H9 (cell line): ENCODE measurements around the gene KIFC3. TPM values are rescaled to one million over a fixed set of nuclear protein-coding genes. Genes with fewer than 3 reads are reported as not detected.
A peak's percentile ranks its signal among the peaks of the same experiment; 100 is the strongest.

Source experiments
- DNase-seq: peaks from one replicate; pipeline ENCODE4 v3.0.0-alpha.2; 2017
- H2AFZ ChIP-seq: one replicate; pipeline ENCODE4 v1.6.1; 2013; ENCODE audit warnings: mild to moderate bottlenecking, low read length, control low read depth, moderate library complexity
- H2AK5ac ChIP-seq: 2 replicates; pipeline ENCODE4 v1.6.1; 2013; ENCODE audit warnings: low read length, control low read depth, mixed read lengths; ENCODE audit not compliant: insufficient read length
- H2BK120ac ChIP-seq: one replicate; pipeline ENCODE4 v1.6.1; 2013; ENCODE audit warnings: low read depth, mild to moderate bottlenecking, low read length, control low read depth, inconsistent platforms; ENCODE audit not compliant: poor library complexity, severe bottlenecking
- H2BK12ac ChIP-seq: 2 replicates; pipeline ENCODE4 v1.6.1; 2013; ENCODE audit warnings: low read length, control low read depth, mixed read lengths, low read depth; ENCODE audit not compliant: insufficient read length
- H2BK15ac ChIP-seq: 2 replicates; pipeline ENCODE4 v1.6.1; 2013; ENCODE audit warnings: low read depth, low read length, control low read depth
- H2BK20ac ChIP-seq: one replicate; pipeline ENCODE4 v1.6.1; 2013; ENCODE audit warnings: low read depth, mild to moderate bottlenecking, low read length, control low read depth, inconsistent platforms; ENCODE audit not compliant: poor library complexity, severe bottlenecking
- H2BK5ac ChIP-seq: 2 replicates; pipeline ENCODE4 v1.6.1; 2013; ENCODE audit warnings: low read length, control low read depth, mixed read lengths; ENCODE audit not compliant: insufficient read length
- H3K14ac ChIP-seq: 2 replicates; pipeline ENCODE4 v1.6.1; 2013; ENCODE audit warnings: low read length, control low read depth; ENCODE audit not compliant: insufficient read depth
- H3K18ac ChIP-seq: 2 replicates; pipeline ENCODE4 v1.6.1; 2013; ENCODE audit warnings: low read depth, mild to moderate bottlenecking, mixed read lengths, low read length, control low read depth; ENCODE audit not compliant: insufficient read length
- H3K23ac ChIP-seq: 2 replicates; pipeline ENCODE4 v1.6.1; 2013; ENCODE audit warnings: low read length, control low read depth, mixed read lengths, low read depth; ENCODE audit not compliant: insufficient read length
- H3K23me2 ChIP-seq: 2 replicates; pipeline ENCODE4 v1.6.1; 2013; ENCODE audit warnings: low read depth, mild to moderate bottlenecking, mixed read lengths, low read length, control low read depth; ENCODE audit not compliant: insufficient read length, poor library complexity, severe bottlenecking
- H3K27ac ChIP-seq: 2 replicates; pipeline ENCODE4 v1.5.1; 2013; ENCODE audit warnings: low read length, control low read depth, mixed read lengths, low read depth; ENCODE audit not compliant: insufficient read length
- H3K27me3 ChIP-seq: 2 replicates; pipeline ENCODE4 v1.6.1; 2013; ENCODE audit warnings: low read length, control low read depth, inconsistent platforms; ENCODE audit not compliant: insufficient read depth
- H3K4ac ChIP-seq: 2 replicates; pipeline ENCODE4 v1.6.1; 2013; ENCODE audit warnings: low read depth, mild to moderate bottlenecking, control low read depth, inconsistent platforms, low read length, moderate library complexity
- H3K4me1 ChIP-seq: 2 replicates; pipeline ENCODE4 v1.6.1; 2013; ENCODE audit warnings: low read length, control low read depth, inconsistent platforms; ENCODE audit not compliant: insufficient read depth
- H3K4me2 ChIP-seq: 2 replicates; pipeline ENCODE4 v1.6.1; 2013; ENCODE audit warnings: low read length, control low read depth, mixed read lengths; ENCODE audit not compliant: insufficient read length, insufficient read depth
- H3K56ac ChIP-seq: 2 replicates; pipeline ENCODE4 v1.6.1; 2013; ENCODE audit warnings: low read depth, mild to moderate bottlenecking, mixed read lengths, low read length, control low read depth; ENCODE audit not compliant: insufficient read length
- H3K79me1 ChIP-seq: 2 replicates; pipeline ENCODE4 v1.6.1; 2013; ENCODE audit warnings: low read depth, mild to moderate bottlenecking, moderate library complexity, low read length, control low read depth, inconsistent platforms; ENCODE audit not compliant: insufficient read depth, poor library complexity, severe bottlenecking
- H3K79me2 ChIP-seq: 2 replicates; pipeline ENCODE4 v1.6.1; 2013; ENCODE audit warnings: low read length, control low read depth, inconsistent platforms; ENCODE audit not compliant: insufficient read depth
- H3K9ac ChIP-seq: 2 replicates; pipeline ENCODE4 v1.6.1; 2013; ENCODE audit warnings: low read length, control low read depth, mixed read lengths; ENCODE audit not compliant: insufficient read length; ENCODE audit errors: extremely low read depth
- H3K9me3 ChIP-seq: one replicate; pipeline ENCODE4 v1.6.1; 2013; ENCODE audit warnings: low read depth, low read length, inconsistent platforms; ENCODE audit not compliant: control insufficient read depth
- H3T11ph ChIP-seq: one replicate; pipeline ENCODE4 v1.6.1; 2013; ENCODE audit warnings: mild to moderate bottlenecking, low read length, control low read depth, inconsistent platforms
- H4K20me1 ChIP-seq: one replicate; pipeline ENCODE4 v1.6.1; 2013; ENCODE audit not compliant: control insufficient read depth, insufficient read length, insufficient read depth
- H4K5ac ChIP-seq: 2 replicates; pipeline ENCODE4 v1.6.1; 2013; ENCODE audit warnings: low read depth, mild to moderate bottlenecking, mixed read lengths, low read length, control low read depth; ENCODE audit not compliant: insufficient read length
- H4K8ac ChIP-seq: replicated peaks from 2 replicates; pipeline ENCODE4 v1.6.1; 2013; ENCODE audit warnings: low read length, control low read depth, mixed read lengths, low read depth; ENCODE audit not compliant: insufficient read length
- H4K91ac ChIP-seq: 2 replicates; pipeline ENCODE4 v1.6.1; 2013; ENCODE audit warnings: low read depth, mild to moderate bottlenecking, moderate library complexity, mixed read lengths, low read length, control low read depth; ENCODE audit not compliant: insufficient read length
- H3K27ac Mint-ChIP-seq, 3 experiments: 2 replicates in 2 of 3; 3 replicates in 1 of 3; pipeline ENCODE4 v1.8.0; 2020 to 2021; ENCODE audit warnings: mixed read lengths in 3 of 3, mild to moderate bottlenecking in 1 of 3, moderate library complexity in 1 of 3
- H3K27me3 Mint-ChIP-seq: 2 replicates; pipeline ENCODE4 v1.8.0; 2021; ENCODE audit warnings: low read depth, mild to moderate bottlenecking, moderate library complexity, mixed read lengths
- H3K36me3 Mint-ChIP-seq, 3 experiments: 2 replicates in 2 of 3; 3 replicates in 1 of 3; pipeline ENCODE4 v1.8.0; 2020 to 2021; ENCODE audit warnings: low read depth in 3 of 3, mixed read lengths in 3 of 3; ENCODE audit not compliant: insufficient read depth in 1 of 3
- H3K4me1 Mint-ChIP-seq, 2 experiments: 2 replicates each; pipeline ENCODE4 v1.8.0; 2020; ENCODE audit warnings: mixed read lengths in 2 of 2
- H3K4me3 Mint-ChIP-seq, 2 experiments: 2 replicates in 1 of 2; 3 replicates in 1 of 2; pipeline ENCODE4 v1.8.0; 2020 to 2021; ENCODE audit warnings: mild to moderate bottlenecking in 2 of 2, mixed read lengths in 2 of 2, moderate library complexity in 1 of 2
- H3K9me3 Mint-ChIP-seq, 2 experiments: 2 replicates in 1 of 2; 3 replicates in 1 of 2; pipeline ENCODE4 v1.8.0; 2020; ENCODE audit warnings: mild to moderate bottlenecking in 2 of 2, mixed read lengths in 2 of 2, moderate library complexity in 1 of 2
- WGBS: extraction: QIAGEN DNeasy Blood & Tissue Kit; methylation state at CpG from one replicate; pipeline ENCODE4 v1.1.7; 2013; ENCODE audit warnings: missing lambda C conversion rate, low lambda C conversion rate, mixed read lengths; ENCODE audit not compliant: insufficient read length; ENCODE audit errors: extremely low coverage; 5-methylcytosine and 5-hydroxymethylcytosine counted together
- total RNA-seq: library from RNA; stranded (reverse); gene quantifications from 2 replicates; pipeline ENCODE4 v1.2.1, GENCODE V29; 2021
- TF ChIP-seq, protein P1 (sequence below): fragments of 200-600 bp; sonication (generic); conservative IDR thresholded peaks from 3 replicates; pipeline ENCODE4 v1.8.0; 2021; ENCODE audit warnings: antibody characterized with exemption, mild to moderate bottlenecking

Gene KIFC3
- total RNA-seq, 1 experiment from 2014 or later: 5.0 TPM

DNA sequence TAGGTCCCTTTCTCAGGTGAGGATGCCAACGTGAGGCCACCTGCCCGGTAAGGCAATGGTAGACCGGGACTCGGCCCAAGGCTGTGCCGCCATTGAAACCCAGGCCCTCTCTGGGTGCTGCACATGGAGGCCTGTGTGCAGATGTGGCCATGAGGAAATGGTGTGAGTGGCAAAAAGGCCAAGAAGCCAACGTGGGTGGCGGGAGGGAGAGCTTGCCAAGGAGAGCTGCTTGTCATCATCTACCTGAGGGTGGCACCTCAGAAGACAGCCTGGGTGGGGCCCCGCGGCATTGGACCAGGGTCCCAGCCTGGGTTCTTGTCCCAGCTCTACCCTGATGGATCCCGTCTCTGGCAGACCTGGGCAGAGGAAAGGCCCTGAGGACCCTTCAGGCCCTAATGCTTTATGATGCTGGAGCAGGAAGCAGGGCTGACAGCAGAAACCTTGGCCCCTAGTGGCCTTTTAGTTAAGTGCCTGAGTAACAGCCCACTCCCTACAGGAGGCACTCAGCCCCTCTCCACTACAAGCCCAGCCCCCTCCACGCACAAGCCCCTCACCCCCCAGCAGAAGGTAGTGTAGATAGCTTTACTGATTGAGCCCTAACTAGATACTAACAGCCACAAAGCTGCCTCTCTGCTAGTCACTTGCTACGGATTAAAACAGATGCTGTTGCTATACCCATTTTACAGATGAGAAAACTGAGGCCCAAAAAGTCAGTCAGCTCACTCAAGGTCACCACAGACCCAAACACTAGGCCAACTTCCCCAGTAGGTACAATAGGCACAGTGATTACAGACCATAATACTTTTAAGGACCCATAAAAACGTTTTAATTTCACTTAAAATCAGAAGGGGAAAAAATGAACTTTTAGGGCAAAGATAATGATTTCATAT lies 26.2 kb upstream of the KIFC3 start:
- no peak overlapping the region for H4K91ac ChIP-seq
- H3K79me2 ChIP-seq: no peaks in the 10 kb centered on the region
- H4K5ac ChIP-seq: no peak overlapping the region
- Mint-ChIP-seq H3K27me3 (peaks cover 2% of the 10 kb centered on the region; the same call in 1 of the 2 replicates), H3K27ac (no peak overlapping the region), H3K36me3 (no peaks in the 10 kb centered on the region), H3K9me3 (no peaks in the 10 kb centered on the region), H3K4me1 (peaks cover 7 to 12% of the 10 kb centered on the region in 2 experiments; a peak in 3 of 4 replicates), H3K4me3 (no peak overlapping the region)
- no peaks in the 10 kb centered on the region for H4K20me1 ChIP-seq
- no peak overlapping the region for H2BK12ac ChIP-seq
- DNase-seq: no peak
- no peak overlapping the region for H3K56ac ChIP-seq
- H2BK15ac ChIP-seq: no peak overlapping the region
- no peaks in the 10 kb centered on the region for H3K4me1 ChIP-seq
- TF ChIP-seq, protein P1, sequence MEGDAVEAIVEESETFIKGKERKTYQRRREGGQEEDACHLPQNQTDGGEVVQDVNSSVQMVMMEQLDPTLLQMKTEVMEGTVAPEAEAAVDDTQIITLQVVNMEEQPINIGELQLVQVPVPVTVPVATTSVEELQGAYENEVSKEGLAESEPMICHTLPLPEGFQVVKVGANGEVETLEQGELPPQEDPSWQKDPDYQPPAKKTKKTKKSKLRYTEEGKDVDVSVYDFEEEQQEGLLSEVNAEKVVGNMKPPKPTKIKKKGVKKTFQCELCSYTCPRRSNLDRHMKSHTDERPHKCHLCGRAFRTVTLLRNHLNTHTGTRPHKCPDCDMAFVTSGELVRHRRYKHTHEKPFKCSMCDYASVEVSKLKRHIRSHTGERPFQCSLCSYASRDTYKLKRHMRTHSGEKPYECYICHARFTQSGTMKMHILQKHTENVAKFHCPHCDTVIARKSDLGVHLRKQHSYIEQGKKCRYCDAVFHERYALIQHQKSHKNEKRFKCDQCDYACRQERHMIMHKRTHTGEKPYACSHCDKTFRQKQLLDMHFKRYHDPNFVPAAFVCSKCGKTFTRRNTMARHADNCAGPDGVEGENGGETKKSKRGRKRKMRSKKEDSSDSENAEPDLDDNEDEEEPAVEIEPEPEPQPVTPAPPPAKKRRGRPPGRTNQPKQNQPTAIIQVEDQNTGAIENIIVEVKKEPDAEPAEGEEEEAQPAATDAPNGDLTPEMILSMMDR: peak; percentile 51
- no peak overlapping the region for H3K27ac ChIP-seq
- WGBS: no CpG with 5 or more reads among the region's 13 CpGs
- no peaks in the 10 kb centered on the region for H3K79me1 ChIP-seq
- H3T11ph ChIP-seq: no peak overlapping the region
- H3K9ac ChIP-seq: no peak overlapping the region
- no peak overlapping the region for H2BK20ac ChIP-seq
- no peaks in the 10 kb centered on the region for H3K27me3 ChIP-seq
- no peak overlapping the region for H2BK5ac ChIP-seq
- no peak overlapping the region for H3K4me2 ChIP-seq
- no peaks in the 10 kb centered on the region for H3K9me3 ChIP-seq
- no peaks in the 10 kb centered on the region for H3K23me2 ChIP-seq
- H4K8ac ChIP-seq: no peak overlapping the region
- H3K4ac ChIP-seq: no peak overlapping the region
- no peak overlapping the region; the same call in 1 of the 2 replicates for H3K14ac ChIP-seq
- H3K23ac ChIP-seq: no peak overlapping the region
- H3K18ac ChIP-seq: no peak overlapping the region
- H2AFZ ChIP-seq: no peak overlapping the region
- H2AK5ac ChIP-seq: no peak overlapping the region
- no peak overlapping the region for H2BK120ac ChIP-seq
